ENCODE results near the gene PTCD3.

The PTCD3 gene

DNA sequence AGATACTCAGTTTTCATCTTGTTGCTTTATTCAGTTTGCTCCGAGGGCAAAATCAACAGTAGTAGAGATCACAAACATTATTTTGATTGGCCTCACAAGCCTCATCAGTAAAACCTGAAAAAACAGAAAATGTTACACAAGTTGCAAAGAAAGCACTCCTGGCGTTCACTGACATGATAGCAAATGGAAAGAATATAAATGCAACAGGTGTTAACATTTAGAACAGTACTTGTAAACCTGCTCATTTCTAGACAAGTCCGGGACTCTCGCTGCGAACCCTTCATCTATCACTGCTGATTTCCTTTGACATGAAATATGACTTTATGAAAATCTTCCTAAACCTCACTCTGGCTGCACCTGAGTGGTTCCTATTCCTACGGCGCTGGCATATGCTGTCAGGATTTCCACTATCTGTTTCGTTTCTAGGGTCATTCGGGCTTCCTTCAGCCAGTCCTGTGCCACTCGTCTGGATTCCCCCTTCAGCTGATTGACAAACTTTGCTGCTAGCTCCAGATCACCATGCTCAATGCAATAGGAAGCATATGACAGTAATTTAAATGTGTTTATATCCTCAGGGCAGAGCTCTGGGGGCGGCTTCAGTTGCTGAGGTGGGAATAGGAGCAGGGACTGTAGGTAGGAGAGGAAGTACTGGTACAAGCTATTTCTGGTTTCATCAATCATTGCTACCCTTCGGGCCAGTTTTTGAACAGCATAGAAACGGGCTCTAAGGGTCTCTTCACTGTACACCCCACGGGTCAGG lies 38.1 kb downstream of the PTCD3 start:
- no peak for DNase-seq (ENCODE audit: low read depth in 2 of 2)

DNA sequence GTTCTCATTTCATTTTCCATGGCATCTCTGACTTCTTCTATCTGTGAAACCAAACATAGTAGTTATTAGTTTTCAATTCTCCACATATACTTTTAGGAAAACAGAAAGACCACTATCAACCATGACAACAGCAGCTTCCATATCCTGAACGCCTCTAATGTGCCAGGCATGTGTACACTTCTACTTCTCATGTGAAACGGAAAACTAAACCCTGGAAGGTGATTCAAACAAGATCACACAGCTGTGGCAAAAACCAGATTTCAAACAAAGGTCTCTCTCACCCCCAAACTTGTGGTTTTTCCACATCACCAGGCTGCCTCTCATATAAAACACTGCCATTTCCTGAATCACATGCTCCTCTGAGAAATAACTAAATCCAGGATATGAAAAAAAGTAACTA lies 41.8 kb downstream of the PTCD3 start:
- no peak for DNase-seq (ENCODE audit: low read depth in 2 of 2)

DNA sequence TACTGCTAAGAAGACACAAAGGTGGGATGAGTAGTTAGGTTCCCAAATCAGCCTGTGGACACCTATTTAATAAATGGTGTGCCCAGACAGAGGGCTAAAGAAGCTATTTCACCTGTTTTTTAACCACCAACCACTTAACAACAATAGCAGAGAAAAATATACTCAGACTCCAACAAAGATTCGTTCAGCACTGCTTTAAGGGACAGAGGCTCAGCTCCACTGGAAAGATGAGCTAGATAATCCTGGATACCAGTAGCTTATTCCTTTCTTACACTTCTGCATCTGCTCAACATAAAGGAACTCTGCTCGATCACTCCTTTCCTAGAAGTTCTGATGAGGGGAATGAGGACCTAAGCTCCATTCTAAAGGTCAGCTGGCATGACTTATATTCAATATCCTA lies 44.5 kb downstream of the PTCD3 start:
- DNase-seq (ENCODE audit: low read depth in 2 of 2) = no peak

DNA sequence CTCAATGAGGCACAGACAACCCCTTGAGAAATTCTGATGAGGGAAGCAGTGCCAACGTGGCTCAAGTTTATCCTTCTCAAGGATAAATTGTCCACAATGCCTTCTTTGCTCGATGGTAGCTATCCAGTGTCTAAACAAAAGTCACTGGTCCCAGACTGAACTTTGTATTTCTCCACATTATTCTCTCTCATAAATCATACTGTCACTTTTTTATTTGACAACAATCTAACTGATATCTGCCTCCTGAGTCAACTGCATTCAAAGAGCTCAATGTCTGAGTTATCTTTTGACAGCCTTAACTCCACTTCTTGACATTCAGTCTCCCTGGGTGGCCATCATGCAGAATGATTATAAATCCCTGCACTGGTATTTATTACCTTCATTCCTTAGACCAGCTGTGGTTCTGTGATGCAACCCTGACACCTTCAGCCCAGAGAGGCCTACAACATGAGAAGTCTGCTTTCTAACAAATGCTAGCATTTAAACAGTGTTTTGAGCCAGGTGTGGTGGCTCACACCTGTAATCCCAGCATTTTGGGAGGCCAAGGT lies 51.0 kb downstream of the PTCD3 start:
- DNase-seq (ENCODE audit: low read depth in 2 of 2) = no peak

DNA sequence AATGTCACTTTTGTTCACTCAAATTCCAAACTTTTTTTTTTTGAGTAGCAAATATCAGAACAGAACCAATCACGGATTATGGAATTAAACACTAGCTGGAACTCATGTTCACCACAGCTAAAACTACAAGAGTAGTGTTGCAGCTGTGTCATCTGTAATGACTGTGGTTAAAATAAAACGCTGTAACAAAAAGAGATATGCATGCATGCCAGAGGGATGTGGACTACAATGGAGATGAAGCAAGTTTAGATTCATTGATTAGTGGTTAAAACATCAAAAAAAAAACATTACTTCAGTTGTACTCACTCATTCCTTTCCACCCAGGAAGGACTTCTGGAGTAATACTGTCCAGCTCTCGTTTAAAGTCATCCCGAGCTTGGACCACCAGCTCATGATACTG lies 52.3 kb downstream of the PTCD3 start:
- no peak for DNase-seq (ENCODE audit: low read depth in 2 of 2)

DNA sequence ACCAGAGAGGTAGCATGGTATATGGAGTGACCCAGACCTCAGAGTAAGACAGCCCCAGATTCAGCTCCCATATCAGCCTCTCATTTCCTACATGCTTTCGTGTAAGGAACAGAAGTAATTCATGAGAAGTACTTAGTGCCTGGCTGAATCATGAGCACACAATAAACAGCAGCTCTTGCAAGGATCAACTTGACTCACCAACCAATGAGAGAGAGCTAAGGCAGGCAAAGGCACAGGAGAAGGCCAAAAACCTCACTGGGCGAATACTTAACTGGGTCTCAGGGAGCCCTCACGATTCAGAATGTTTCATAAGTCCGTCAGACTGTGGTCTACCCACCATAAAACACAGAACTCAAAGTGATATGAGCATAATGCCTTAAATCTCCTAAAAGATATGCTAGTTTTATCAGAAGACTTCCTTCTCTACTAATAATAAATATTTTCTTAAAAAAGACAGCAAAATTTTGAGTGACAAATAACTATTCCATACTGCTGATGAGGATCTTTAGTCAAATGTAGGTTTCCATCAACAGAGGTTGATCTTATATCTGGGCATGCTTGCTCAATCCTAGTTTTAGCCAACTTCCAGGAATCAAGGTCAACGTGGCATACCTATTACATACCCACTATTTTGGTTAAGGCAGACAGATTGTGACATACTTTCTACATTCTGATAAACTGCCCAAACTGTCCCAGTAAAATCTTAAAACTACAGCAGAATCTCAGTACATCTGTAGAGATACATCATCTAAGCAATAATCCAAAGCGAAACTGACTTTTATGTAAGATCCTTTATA lies 54.3 kb downstream of the PTCD3 start:
- DNase-seq (ENCODE audit: low read depth in 2 of 2) = no peak

DNA sequence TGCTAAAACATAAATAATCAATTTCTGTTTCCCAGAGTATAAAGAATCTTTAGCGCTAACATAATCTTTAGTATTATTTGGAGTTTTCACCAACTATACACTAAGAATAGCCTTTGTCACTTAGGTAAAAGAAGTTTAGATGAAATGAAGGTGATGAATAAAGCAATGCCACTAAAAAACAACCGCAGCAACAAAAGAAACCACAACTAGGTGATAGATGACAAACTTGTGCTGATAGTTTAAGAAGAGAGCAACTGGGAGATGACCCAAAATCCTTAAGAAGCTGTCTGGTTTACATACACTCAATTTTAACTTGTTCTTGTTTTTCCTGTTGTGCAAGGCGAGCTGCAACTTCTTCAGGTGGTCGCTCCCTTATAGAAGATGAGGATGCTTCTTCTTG lies 64.4 kb downstream of the PTCD3 start:
- DNase-seq (ENCODE audit: low read depth in 2 of 2) = no peak

DNA sequence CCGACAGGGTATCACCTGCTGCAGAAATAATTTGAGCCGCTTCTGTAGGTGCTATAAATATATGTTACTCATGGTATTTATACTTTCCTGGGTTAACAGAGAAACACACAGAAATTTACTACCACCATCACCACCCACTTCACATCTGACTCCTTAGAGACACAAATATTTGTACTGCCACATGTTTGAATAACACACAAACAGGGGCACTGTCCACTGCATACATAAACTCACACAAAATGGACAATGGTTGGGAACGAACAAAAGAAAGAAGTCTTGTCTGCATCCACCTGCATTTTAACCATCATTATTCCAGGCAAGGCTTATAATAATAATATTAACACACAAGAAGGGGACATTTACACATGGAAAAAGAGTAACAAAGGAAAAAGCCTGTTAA lies 65.3 kb downstream of the PTCD3 start:
- DNase-seq (ENCODE audit: low read depth in 2 of 2) = no peak

DNA sequence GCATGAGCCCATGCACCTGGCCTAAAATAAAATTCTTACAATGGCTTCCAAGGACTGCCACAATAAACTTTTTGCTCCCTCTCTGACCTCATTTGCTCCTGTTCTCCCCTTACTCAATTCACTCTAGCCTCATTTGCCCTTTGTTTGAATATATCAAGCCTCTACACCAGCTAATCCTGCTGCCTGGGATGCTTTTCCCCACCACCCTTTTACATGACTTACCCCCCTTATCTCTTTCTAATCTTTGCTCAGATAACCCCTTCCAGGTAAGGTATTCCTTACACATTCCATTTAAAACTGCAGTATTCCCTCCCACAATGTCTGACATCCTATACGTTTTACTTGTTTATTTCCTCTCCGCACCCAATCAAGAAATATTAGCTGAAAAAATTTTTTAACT lies 66.6 kb downstream of the PTCD3 start:
- DNase-seq (ENCODE audit: low read depth in 2 of 2) = no peak

DNA sequence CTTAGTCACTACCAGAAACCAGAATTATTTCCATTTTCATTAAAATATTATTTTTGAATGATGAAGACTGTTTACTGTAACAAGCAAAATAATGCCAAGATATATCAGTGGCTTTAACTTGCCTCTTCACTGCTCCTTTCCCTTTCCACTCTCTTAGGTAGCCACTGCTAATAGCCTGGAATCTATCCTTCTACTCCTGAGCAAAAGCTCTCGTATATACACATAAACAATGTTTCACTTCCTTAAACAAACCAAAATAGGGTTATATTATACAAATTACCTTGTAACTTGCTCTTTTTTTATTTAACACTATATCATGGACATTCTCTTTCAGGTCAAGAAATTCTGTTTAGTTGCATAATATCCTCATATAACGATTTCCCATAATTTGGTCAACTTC lies 68.4 kb downstream of the PTCD3 start:
- no peak for DNase-seq (ENCODE audit: low read depth in 2 of 2)

DNA sequence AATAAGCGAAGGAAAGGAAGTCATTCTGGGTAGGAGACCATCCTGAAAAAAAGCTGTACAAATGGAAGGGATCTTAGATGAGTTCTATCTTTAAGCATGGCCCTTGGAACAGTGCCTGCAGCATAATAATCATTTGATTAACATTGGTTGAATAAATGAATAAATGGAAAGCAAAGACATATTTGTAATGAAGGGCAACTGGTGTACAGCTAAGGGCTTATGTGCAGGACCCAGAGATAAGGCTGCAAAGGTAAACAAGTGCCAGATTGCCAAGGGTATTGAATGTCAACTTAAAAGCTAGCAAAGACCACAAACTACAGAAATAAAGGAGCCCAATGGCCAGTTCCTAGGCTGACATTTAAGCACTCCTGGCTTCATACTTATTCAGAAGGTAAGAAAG lies 69.8 kb downstream of the PTCD3 start:
- DNase-seq (ENCODE audit: low read depth in 2 of 2) = no peak

DNA sequence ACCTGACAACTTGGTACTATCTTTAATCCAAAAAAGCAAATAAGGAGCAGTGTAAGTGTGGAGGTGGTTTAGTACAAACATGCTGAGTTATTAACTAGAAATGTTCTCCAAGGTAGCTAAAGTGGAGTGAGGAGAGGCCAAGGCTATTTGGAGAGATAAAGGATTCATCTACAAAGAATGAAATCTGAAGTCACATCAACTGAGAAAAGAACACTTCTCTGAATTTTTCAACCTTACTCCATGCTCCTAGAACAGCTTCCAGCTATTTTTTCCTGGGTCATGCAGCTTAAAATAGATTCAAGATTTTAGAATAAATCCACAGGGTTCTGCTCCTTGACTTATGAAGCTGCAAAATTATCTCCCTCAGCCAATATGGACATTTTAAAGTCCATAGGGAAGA lies 70.6 kb downstream of the PTCD3 start:
- no peak for DNase-seq (ENCODE audit: low read depth in 2 of 2)

DNA sequence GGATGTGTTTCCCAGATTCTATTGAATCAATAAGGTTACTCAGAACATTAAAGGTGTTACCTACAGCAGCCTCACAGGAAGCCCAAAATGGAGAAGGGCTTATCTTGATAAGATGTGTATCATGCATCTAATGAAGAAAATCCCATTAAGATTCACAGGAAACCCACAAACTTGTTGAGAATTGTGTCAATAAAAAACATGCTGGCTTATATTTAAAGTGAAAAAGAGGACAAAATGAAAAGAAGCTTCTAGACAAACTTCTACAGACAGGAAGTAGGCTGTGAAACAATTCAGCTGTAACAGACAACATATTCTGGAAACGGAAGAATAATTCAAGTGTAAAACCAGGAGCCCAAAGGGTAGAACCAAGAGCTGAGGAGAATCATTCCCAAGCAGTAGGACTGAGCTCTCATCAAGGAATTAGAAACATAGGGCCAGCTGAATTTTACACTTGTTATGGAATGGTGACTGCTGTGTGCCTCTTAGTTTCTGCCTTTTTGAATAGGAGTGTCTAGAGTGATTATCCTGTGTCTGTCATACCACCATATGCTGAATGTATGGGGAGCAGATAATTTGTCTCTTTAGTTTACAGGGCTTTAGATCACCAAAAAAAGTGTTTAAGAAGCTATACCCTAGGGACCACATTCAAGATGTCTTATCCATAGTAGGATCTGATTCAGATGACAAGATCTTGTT lies 79.6 kb downstream of the PTCD3 start:
- DNase-seq (ENCODE audit: low read depth in 2 of 2) = no peak

DNA sequence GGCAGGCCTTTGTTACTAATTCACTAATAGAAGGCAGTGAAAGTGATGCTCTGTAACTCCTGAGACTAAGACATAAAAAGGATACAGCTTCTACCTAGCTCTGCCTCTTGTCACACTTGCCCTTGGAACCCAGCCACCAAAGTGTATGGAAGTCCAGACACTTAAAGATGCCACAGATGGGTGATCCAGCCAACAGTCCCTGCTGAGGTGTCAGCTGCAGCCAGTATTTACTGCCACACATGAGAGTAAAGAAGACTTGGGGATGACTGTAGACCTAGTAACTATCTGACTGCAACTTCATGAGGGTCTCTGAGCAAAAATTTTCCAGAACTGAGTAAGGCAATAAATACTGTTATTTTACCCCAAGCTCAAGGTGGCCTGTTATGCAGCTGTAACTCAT lies 80.4 kb downstream of the PTCD3 start:
- DNase-seq (ENCODE audit: low read depth in 2 of 2) = no peak

DNA sequence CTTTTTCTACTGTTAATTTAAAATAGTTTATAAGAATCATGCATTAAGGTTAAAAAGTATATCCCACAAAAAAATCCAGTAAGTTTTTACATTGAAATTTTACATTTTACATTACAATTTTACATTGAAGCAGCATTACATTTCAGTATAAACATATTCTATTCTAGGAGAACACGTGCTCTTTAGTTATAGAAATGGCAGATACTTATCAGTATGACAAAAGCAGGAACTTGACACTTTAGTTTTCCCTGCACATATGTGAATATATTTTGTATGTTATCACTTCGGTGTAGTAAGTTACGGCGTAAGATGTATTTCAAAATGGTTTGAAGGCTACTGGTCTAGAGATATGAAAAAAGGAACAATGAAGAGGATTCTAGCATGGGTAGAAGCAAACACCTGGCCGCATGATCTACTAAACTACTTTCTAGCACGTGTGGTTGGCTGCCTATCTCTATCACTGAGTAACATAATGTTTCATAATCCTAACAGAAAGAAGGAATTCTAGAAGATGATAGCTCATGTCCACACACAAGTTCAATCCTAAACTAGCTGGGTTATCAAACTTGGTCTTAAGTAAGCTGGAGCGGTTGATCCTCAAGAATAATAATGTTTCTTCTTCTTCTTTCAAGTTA lies 83.9 kb downstream of the PTCD3 start:
- DNase-seq (ENCODE audit: low read depth in 2 of 2) = no peak
